ENCODE data around the gene PRKAG2. TPM values are rescaled to one million over a fixed set of nuclear protein-coding genes. Genes with fewer than 3 reads are reported as not detected.

PRKAG2 gene
- total RNA-seq, 4 donors from 2014 or later = 38.8 to 94.4 (median 73.2) TPM

- peak; percentile 83 to 95 (median 93) for DNase-seq
- H3K36me3 ChIP-seq = peaks cover 0 to 2% (median 0%) of the 10 kb centered on the region in 3 donors
- no peaks in the 10 kb centered on the region for H3K9me3 ChIP-seq
- no peaks in the 10 kb centered on the region for H3K27me3 ChIP-seq
- H3K4me1 ChIP-seq = peaks cover 0 to 17% (median 0%) of the 10 kb centered on the region in 4 donors
- H3K4me3 ChIP-seq = peak overlapping the region; percentile 71 to 92 (median 78)
- TF ChIP-seq POLR2A (IDR thresholded peaks at IDR 0.05) = peak; percentile 61 to 65
- TF ChIP-seq CTCF (IDR thresholded peaks at IDR 0.05) = peak; percentile 2 to 53 (median 41)
- peak overlapping the region; percentile 92 to 99 (median 96) for H3K27ac ChIP-seq
These were observed 244.8 kb downstream of the PRKAG2 start for GRCh38 chr7:151631953-151632749.

- H3K27me3 ChIP-seq = no peaks in the 10 kb centered on the region
- H3K36me3 ChIP-seq = peaks cover 0 to 2% (median 0%) of the 10 kb centered on the region in 3 donors
- peak in 1 of 3 donors; percentile 63 for DNase-seq
- H3K4me1 ChIP-seq = peaks cover 0 to 23% (median 0%) of the 10 kb centered on the region in 4 donors
- no peaks in the 10 kb centered on the region for H3K9me3 ChIP-seq
- peak overlapping the region; percentile 92 to 99 (median 96) for H3K27ac ChIP-seq
- peak in 2 of 6 experiments; percentile 14 to 40 for TF ChIP-seq CTCF (IDR thresholded peaks at IDR 0.05)
- no peak for TF ChIP-seq POLR2A (IDR thresholded peaks at IDR 0.05)
- peak overlapping the region; percentile 71 to 92 (median 78) for H3K4me3 ChIP-seq
These were observed 245.4 kb downstream of the PRKAG2 start for GRCh38 chr7:151631570-151631952.

- peaks cover 0 to 26% (median 0%) of the 10 kb centered on the region in 4 donors for H3K4me1 ChIP-seq
- H3K36me3 ChIP-seq = peaks cover 0 to 2% (median 0%) of the 10 kb centered on the region in 3 donors
- no peak for DNase-seq
- TF ChIP-seq POLR2A (IDR thresholded peaks at IDR 0.05) (no peak), CTCF (IDR thresholded peaks at IDR 0.05) (no peak)
- peak overlapping the region; percentile 71 to 92 (median 78) for H3K4me3 ChIP-seq
- H3K9me3 ChIP-seq = no peaks in the 10 kb centered on the region
- H3K27ac ChIP-seq = peak overlapping the region; percentile 92 to 99 (median 96)
- H3K27me3 ChIP-seq = no peaks in the 10 kb centered on the region
These were observed 245.9 kb downstream of the PRKAG2 start for GRCh38 chr7:151630851-151631569.

- Histone ChIP-seq H3K27me3 (no peaks in the 10 kb centered on the region), H3K27ac (peak overlapping the region in 2 of 4 donors; percentile 97 to 99), H3K36me3 (peaks cover 0 to 2% (median 0%) of the 10 kb centered on the region in 3 donors), H3K9me3 (no peaks in the 10 kb centered on the region), H3K4me3 (peak overlapping the region in 2 of 4 donors; percentile 84 to 92), H3K4me1 (peaks cover 0 to 26% (median 0%) of the 10 kb centered on the region in 4 donors)
- DNase-seq = no peak
- TF ChIP-seq POLR2A (IDR thresholded peaks at IDR 0.05) (no peak), CTCF (IDR thresholded peaks at IDR 0.05) (no peak)
These were observed 246.6 kb downstream of the PRKAG2 start for GRCh38 chr7:151630358-151630757.

- no peak for TF ChIP-seq POLR2A (IDR thresholded peaks at IDR 0.05)
- TF ChIP-seq CTCF (IDR thresholded peaks at IDR 0.05) = no peak
- peaks cover 0 to 2% (median 0%) of the 10 kb centered on the region in 3 donors for H3K36me3 ChIP-seq
- no peak for DNase-seq
- no peak overlapping the region for H3K4me3 ChIP-seq
- H3K4me1 ChIP-seq = peaks cover 0 to 26% (median 0%) of the 10 kb centered on the region in 4 donors
- no peak overlapping the region for H3K27ac ChIP-seq
- H3K9me3 ChIP-seq = no peaks in the 10 kb centered on the region
- H3K27me3 ChIP-seq = no peaks in the 10 kb centered on the region
These were observed 247.1 kb downstream of the PRKAG2 start for GRCh38 chr7:151629713-151630272.

Measured in Peyer's patch (tissue), 4 donors.